Measurements from ENCODE around the gene TIMP3. TPM values are rescaled to one million over a fixed set of nuclear protein-coding genes. Genes with fewer than 3 reads are reported as not detected.
A peak's percentile ranks its signal among the peaks of the same experiment; 100 is the strongest.

TIMP3 gene
- total and polyA plus RNA-seq, 2 experiments from 2014 or later, result 91.6 to 96.1 TPM

DNA sequence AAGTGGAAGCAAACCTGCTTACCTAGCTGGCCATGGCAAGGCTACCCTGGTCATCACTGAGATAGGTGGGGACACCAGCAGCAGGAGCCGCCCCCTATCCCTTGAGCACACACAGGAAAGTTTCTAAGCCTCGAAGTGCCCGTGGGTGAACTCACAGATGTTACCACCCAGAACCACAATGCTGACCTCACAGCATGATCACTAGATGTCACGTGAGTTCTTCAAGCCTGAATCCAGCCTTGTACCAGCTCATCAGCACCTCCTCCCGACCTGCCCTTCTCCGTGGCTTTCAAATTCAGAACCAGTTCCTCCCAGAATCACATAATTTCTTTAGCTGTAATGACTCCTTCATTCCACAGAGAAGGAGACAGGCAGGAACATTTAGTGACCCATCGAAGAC lies 24.7 kb upstream of the TIMP3 start:
- H3K27ac ChIP-seq, result no peak overlapping the region
- H3K9me3 ChIP-seq (ENCODE audit: low read depth), result no peaks in the 10 kb centered on the region
- no peaks in the 10 kb centered on the region for H3K79me2 ChIP-seq
- peaks cover 14% of the 10 kb centered on the region for H3K4me1 ChIP-seq (ENCODE audit: insufficient read depth)
- no peak overlapping the region for H3K4me2 ChIP-seq
- no peak overlapping the region for H3K4me3 ChIP-seq
- no peaks in the 10 kb centered on the region for H4K20me1 ChIP-seq (ENCODE audit: insufficient read depth, poor library complexity, severe bottlenecking)
- H3K36me3 ChIP-seq (replicated peaks; ENCODE audit: insufficient read depth, low read depth), result no peaks in the 10 kb centered on the region
- no peak overlapping the region for H2AFZ ChIP-seq
- H3K27me3 ChIP-seq, result no peaks in the 10 kb centered on the region
- DNase-seq (ENCODE audit: low spot score), result no peak
- no peak for TF ChIP-seq EZH2phosphoT487 (IDR thresholded peaks at IDR 0.05; ENCODE audit: low read depth, severe bottlenecking, unreplicated experiment)
- no peak for TF ChIP-seq EZH2 (IDR thresholded peaks at IDR 0.05; ENCODE audit: borderline replicate concordance)
- TF ChIP-seq, protein P1, sequence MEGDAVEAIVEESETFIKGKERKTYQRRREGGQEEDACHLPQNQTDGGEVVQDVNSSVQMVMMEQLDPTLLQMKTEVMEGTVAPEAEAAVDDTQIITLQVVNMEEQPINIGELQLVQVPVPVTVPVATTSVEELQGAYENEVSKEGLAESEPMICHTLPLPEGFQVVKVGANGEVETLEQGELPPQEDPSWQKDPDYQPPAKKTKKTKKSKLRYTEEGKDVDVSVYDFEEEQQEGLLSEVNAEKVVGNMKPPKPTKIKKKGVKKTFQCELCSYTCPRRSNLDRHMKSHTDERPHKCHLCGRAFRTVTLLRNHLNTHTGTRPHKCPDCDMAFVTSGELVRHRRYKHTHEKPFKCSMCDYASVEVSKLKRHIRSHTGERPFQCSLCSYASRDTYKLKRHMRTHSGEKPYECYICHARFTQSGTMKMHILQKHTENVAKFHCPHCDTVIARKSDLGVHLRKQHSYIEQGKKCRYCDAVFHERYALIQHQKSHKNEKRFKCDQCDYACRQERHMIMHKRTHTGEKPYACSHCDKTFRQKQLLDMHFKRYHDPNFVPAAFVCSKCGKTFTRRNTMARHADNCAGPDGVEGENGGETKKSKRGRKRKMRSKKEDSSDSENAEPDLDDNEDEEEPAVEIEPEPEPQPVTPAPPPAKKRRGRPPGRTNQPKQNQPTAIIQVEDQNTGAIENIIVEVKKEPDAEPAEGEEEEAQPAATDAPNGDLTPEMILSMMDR (IDR thresholded peaks at IDR 0.05; ENCODE audit: poor library complexity), result no peak
- 89% methylated on average over 6 of the region's 7 CpGs for WGBS (ENCODE audit: low lambda C conversion rate, missing lambda C conversion rate)
- H3K9me2 ChIP-seq (replicated peaks; ENCODE audit: insufficient read depth), result no peaks in the 10 kb centered on the region

DNA sequence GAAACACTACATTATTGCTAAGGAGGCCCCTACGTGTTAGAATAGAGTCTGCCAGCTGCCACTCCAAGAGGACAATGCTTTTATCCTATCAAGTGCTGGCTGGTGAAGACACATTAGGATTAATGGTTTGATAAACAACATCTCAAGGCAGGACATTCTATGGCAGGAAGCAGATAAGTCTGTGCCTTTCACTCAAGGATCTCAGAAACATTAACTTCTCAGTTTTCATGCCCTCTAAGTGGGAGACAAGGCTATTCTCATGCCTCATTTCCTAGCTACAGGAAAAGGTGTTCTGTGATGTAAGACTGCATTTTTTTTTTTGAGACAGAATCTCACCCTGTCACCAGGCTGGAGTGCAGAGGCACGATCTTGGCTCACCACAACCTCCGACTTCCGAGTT lies 23.5 kb upstream of the TIMP3 start:
- no peak overlapping the region for H3K4me2 ChIP-seq
- DNase-seq (ENCODE audit: low spot score), result no peak
- TF ChIP-seq EZH2 (IDR thresholded peaks at IDR 0.05; ENCODE audit: borderline replicate concordance) (no peak), EZH2phosphoT487 (IDR thresholded peaks at IDR 0.05; ENCODE audit: low read depth, severe bottlenecking, unreplicated experiment) (no peak)
- TF ChIP-seq, protein P1 (IDR thresholded peaks at IDR 0.05; ENCODE audit: poor library complexity), result no peak
- no peak overlapping the region for H3K4me3 ChIP-seq
- no peaks in the 10 kb centered on the region for H3K9me3 ChIP-seq (ENCODE audit: low read depth)
- no peaks in the 10 kb centered on the region for H3K79me2 ChIP-seq
- no peaks in the 10 kb centered on the region for H3K9me2 ChIP-seq (replicated peaks; ENCODE audit: insufficient read depth)
- no peaks in the 10 kb centered on the region for H3K36me3 ChIP-seq (replicated peaks; ENCODE audit: insufficient read depth, low read depth)
- H3K27me3 ChIP-seq, result no peaks in the 10 kb centered on the region
- WGBS (ENCODE audit: low lambda C conversion rate, missing lambda C conversion rate), result 69% methylated on average over 4 of the region's 4 CpGs
- H3K4me1 ChIP-seq (ENCODE audit: insufficient read depth), result peaks cover 14% of the 10 kb centered on the region
- no peak overlapping the region for H2AFZ ChIP-seq
- H3K27ac ChIP-seq, result no peak overlapping the region
- no peaks in the 10 kb centered on the region for H4K20me1 ChIP-seq (ENCODE audit: insufficient read depth, poor library complexity, severe bottlenecking)

DNA sequence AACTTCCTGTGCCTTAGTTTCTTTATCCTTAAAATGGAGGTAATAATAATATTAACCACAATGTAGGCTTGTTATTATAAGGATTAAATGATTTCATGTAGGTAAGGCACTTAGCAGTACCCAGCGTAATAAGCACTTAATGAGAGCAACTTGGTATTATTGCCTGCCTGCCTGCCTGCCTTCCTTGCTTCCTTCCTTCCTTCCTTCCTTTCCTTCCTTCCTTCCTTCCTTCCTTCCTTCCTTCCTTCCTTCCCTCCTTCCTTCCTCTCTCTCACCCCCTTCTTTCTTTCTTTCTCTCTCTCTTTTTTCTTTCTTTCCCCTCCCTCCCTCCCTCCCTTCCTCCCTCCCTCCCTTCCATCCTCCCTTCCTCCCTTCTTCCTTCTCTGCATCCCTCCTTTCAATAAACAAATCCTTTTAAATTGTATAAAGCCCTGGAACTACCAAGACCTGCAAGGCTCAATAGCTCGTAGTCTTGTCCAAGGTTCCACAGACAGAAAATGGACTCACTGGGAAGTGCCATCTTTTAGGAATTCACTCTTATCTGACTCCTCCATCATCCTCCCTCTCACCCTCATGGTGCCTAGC lies 20.7 kb upstream of the TIMP3 start:
- H3K4me1 ChIP-seq (ENCODE audit: insufficient read depth), result peaks cover 14% of the 10 kb centered on the region
- H3K36me3 ChIP-seq (replicated peaks; ENCODE audit: insufficient read depth, low read depth), result no peaks in the 10 kb centered on the region
- no peaks in the 10 kb centered on the region for H4K20me1 ChIP-seq (ENCODE audit: insufficient read depth, poor library complexity, severe bottlenecking)
- H3K79me2 ChIP-seq, result no peaks in the 10 kb centered on the region
- no peak overlapping the region for H3K4me3 ChIP-seq
- TF ChIP-seq EZH2phosphoT487 (IDR thresholded peaks at IDR 0.05; ENCODE audit: low read depth, severe bottlenecking, unreplicated experiment) (no peak), EZH2 (IDR thresholded peaks at IDR 0.05; ENCODE audit: borderline replicate concordance) (no peak)
- TF ChIP-seq, protein P1 (IDR thresholded peaks at IDR 0.05; ENCODE audit: poor library complexity), result no peak
- H3K4me2 ChIP-seq, result peak overlapping the region; percentile 27
- H2AFZ ChIP-seq, result peak overlapping the region; percentile 49
- no peaks in the 10 kb centered on the region for H3K27me3 ChIP-seq
- H3K9me3 ChIP-seq (ENCODE audit: low read depth), result no peaks in the 10 kb centered on the region
- no peak for DNase-seq (ENCODE audit: low spot score)
- H3K27ac ChIP-seq, result peak overlapping the region; percentile 91
- 93% methylated on average over 2 of the region's 2 CpGs for WGBS (ENCODE audit: low lambda C conversion rate, missing lambda C conversion rate)
- no peaks in the 10 kb centered on the region for H3K9me2 ChIP-seq (replicated peaks; ENCODE audit: insufficient read depth)
